Vagina (tissue), 2 donors: Measurements from ENCODE around the gene ZNF536. TPM values are rescaled to one million over a fixed set of nuclear protein-coding genes. Genes with fewer than 3 reads are reported as not detected.

Experiments
- DNase-seq, 2 donors: peaks; one replicate each; pipeline ENCODE4 v3.0.0-alpha.2; 2017; ENCODE audit errors: extremely low spot score in 2 of 2
- H3K27ac ChIP-seq: fragments of 200-600 bp; sonication (generic); one replicate; pipeline ENCODE4 v1.5.1; 2019
- H3K27me3 ChIP-seq: fragments of 200-600 bp; sonication (generic); one replicate; pipeline ENCODE4 v1.5.1; 2019
- H3K36me3 ChIP-seq, 2 donors: fragments of 200-600 bp; sonication (generic); one replicate each; pipeline ENCODE4 v1.5.1; 2017 to 2019
- H3K4me1 ChIP-seq: fragments of 200-600 bp; sonication (generic); one replicate; pipeline ENCODE4 v1.5.1; 2019
- H3K4me3 ChIP-seq, 2 donors: fragments of 200-600 bp; sonication (generic); 1 replicate in 1 of 2; 2 replicates in 1 of 2; pipeline ENCODE4 v1.5.1; 2016 to 2019
- H3K9me3 ChIP-seq: fragments of 200-600 bp; sonication (generic); one replicate; pipeline ENCODE4 v1.5.1; 2019
- CTCF ChIP-seq, 3 experiments: fragments of 450-650 bp in 2 of 3; fragments of 200-600 bp in 1 of 3; sonication (generic) in 1 of 3; IDR thresholded peaks; one replicate each; pipeline ENCODE4 v1.5.1; 2017 to 2019; ENCODE audit warnings: antibody characterized with exemption in 3 of 3, mild to moderate bottlenecking in 2 of 3, moderate library complexity in 2 of 3
- POLR2A ChIP-seq, 2 donors: fragments of 450-650 bp; IDR thresholded peaks; one replicate each; pipeline ENCODE4 v1.6.1; 2017; ENCODE audit warnings: antibody characterized with exemption in 2 of 2, mild to moderate bottlenecking in 2 of 2, moderate library complexity in 2 of 2
- POLR2AphosphoS5 ChIP-seq, 2 donors: sonication (generic); formaldehyde crosslinking; IDR thresholded peaks; one replicate each; pipeline ENCODE4 v1.9.0; 2017; ENCODE audit warnings: antibody characterized with exemption in 2 of 2, mild to moderate bottlenecking in 2 of 2, low read depth in 1 of 2; ENCODE audit not compliant: insufficient read depth in 1 of 2
- intact Hi-C: fragments of 100-400 bp; cut with DNase I; formaldehyde crosslinking; loops from one replicate; pipeline ENCODE4 v1.15.1; 2023
- total RNA-seq: library from RNA; depleted of rRNA; stranded (reverse); fragments of >200 nt; gene quantifications from one replicate; pipeline ENCODE4 v1.2.3, GENCODE V29; 2016

The ZNF536 gene
- total RNA-seq, 1 donor from 2014 or later, result 2.5 TPM

DNA sequence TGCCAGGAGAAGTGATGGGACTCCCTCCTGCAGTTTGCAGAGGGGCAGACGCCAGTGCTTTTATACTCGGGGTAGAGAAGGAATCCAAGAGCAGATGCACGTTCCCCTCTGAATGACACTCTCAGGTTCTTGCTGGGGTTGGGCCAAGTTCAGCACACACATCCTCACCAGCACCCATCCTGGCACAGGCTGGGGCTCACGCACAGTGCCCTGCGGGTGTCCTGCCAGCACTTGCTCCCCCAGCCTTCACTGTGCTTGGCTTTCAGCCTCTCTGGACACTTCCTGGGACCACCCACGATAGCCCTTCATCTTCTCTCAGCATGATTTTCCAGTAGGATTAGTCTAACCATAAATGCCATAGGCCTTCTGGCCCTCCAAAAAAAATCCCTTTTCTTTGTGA, 158.6 kb downstream of the ZNF536 start:
- intact Hi-C loops, result no loop called here
- no peak overlapping the region for H3K4me3 ChIP-seq
- no peaks in the 10 kb centered on the region for H3K4me1 ChIP-seq
- H3K9me3 ChIP-seq, result no peaks in the 10 kb centered on the region
- H3K27me3 ChIP-seq, result no peaks in the 10 kb centered on the region
- no peak for TF ChIP-seq POLR2AphosphoS5 (IDR thresholded peaks at IDR 0.05; ENCODE audit: insufficient read depth in 1 of 2, low read depth in 1 of 2)
- TF ChIP-seq POLR2A (IDR thresholded peaks at IDR 0.05), result no peak
- TF ChIP-seq CTCF (IDR thresholded peaks at IDR 0.05), result no peak
- no peak for DNase-seq
- no peaks in the 10 kb centered on the region for H3K36me3 ChIP-seq
- H3K27ac ChIP-seq, result no peak overlapping the region

DNA sequence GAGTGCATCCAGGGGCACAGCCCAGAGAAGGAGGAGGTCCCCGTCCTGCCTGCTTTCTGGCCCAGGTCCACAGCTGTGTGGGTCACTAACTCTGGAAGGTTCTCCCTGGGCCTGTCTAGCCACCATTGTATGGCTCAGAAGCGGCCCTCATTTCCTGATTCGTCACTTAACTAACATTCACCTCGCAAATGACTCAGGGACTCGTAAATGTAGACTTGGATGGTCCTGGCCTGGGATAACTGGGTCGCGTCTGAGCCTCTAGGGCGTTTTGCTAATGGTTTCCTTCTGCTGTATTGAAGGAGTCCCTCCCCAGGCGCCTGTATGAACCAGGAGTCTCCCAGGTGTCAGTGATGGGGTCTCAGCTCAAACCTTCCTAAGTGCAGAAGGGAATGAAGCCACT, 162.8 kb downstream of the ZNF536 start:
- Histone ChIP-seq H3K27ac (no peak overlapping the region), H3K36me3 (no peaks in the 10 kb centered on the region), H3K27me3 (no peaks in the 10 kb centered on the region), H3K4me3 (no peak overlapping the region), H3K4me1 (no peaks in the 10 kb centered on the region), H3K9me3 (no peaks in the 10 kb centered on the region)
- no peak for TF ChIP-seq POLR2A (IDR thresholded peaks at IDR 0.05)
- TF ChIP-seq CTCF (IDR thresholded peaks at IDR 0.05), result no peak
- TF ChIP-seq POLR2AphosphoS5 (IDR thresholded peaks at IDR 0.05; ENCODE audit: insufficient read depth in 1 of 2, low read depth in 1 of 2), result no peak
- DNase-seq, result no peak
- intact Hi-C loops, result no loop called here

DNA sequence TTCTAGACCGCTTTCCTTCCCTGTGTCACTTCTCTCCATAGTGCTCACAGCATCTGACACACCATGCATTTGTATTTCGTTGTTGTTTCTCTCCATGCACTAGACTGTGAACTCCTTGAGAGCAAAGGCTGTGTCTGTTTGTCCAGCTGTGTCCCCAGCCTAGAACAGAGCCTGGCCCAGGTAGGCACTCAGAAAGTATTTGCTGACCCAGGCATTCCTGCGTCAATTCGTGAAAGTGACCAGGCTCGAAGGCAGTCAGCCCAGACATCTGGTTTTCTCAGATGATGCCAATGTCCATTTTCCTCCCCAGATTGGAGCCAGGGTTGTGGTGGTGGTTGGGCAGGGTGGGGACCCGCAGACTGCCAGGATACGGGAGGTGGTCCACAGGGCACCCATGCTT, 164.8 kb downstream of the ZNF536 start:
- Histone ChIP-seq H3K4me3 (no peak overlapping the region), H3K27ac (no peak overlapping the region), H3K4me1 (no peaks in the 10 kb centered on the region), H3K9me3 (no peaks in the 10 kb centered on the region), H3K27me3 (no peaks in the 10 kb centered on the region), H3K36me3 (no peaks in the 10 kb centered on the region)
- intact Hi-C loops, result no loop called here
- TF ChIP-seq POLR2AphosphoS5 (IDR thresholded peaks at IDR 0.05; ENCODE audit: insufficient read depth in 1 of 2, low read depth in 1 of 2), result no peak
- TF ChIP-seq CTCF (IDR thresholded peaks at IDR 0.05), result no peak
- TF ChIP-seq POLR2A (IDR thresholded peaks at IDR 0.05), result no peak
- DNase-seq, result no peak

DNA sequence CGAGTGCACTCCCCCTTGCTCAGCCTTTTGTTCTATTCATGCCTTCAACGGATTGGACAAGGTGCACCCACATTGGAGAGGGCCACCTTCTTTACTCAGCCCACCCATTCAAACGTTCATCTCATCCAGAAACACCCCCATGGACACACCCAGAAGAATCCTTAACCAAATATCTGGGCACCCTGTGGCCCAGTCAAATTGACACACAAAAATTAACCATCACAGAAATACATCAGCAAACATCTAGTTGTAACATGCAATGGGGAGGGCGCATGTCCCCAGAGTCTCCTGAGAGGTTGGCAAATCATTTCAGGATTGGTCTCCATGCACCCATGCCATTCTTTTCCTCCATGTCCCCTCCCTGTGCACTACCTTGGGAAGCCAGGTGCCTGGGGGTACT, 167.1 kb downstream of the ZNF536 start:
- no peaks in the 10 kb centered on the region for H3K27me3 ChIP-seq
- intact Hi-C loops, result no loop called here

GRCh38 chr19:30539981-30540380, 167.8 kb downstream of the ZNF536 start:
- Histone ChIP-seq H3K4me1 (no peaks in the 10 kb centered on the region), H3K36me3 (no peaks in the 10 kb centered on the region), H3K27ac (no peak overlapping the region), H3K4me3 (no peak overlapping the region), H3K27me3 (no peaks in the 10 kb centered on the region), H3K9me3 (no peaks in the 10 kb centered on the region)
- TF ChIP-seq CTCF (IDR thresholded peaks at IDR 0.05) (no peak), POLR2AphosphoS5 (IDR thresholded peaks at IDR 0.05; ENCODE audit: insufficient read depth in 1 of 2, low read depth in 1 of 2) (no peak), POLR2A (IDR thresholded peaks at IDR 0.05) (no peak)
- no peak for DNase-seq
- intact Hi-C loops, result no loop called here

More for the DNA sequence above, 167.1 kb downstream of the ZNF536 start:
- no peaks in the 10 kb centered on the region for H3K36me3 ChIP-seq
- TF ChIP-seq POLR2AphosphoS5 (IDR thresholded peaks at IDR 0.05; ENCODE audit: insufficient read depth in 1 of 2, low read depth in 1 of 2) (no peak), CTCF (IDR thresholded peaks at IDR 0.05) (no peak)
- no peak overlapping the region for H3K4me3 ChIP-seq
- H3K27ac ChIP-seq, result no peak overlapping the region
- no peak for DNase-seq
- H3K4me1 ChIP-seq, result no peaks in the 10 kb centered on the region
- no peaks in the 10 kb centered on the region for H3K9me3 ChIP-seq
